Measurements from ENCODE around the gene CAPN5.

The CAPN5 gene

DNA sequence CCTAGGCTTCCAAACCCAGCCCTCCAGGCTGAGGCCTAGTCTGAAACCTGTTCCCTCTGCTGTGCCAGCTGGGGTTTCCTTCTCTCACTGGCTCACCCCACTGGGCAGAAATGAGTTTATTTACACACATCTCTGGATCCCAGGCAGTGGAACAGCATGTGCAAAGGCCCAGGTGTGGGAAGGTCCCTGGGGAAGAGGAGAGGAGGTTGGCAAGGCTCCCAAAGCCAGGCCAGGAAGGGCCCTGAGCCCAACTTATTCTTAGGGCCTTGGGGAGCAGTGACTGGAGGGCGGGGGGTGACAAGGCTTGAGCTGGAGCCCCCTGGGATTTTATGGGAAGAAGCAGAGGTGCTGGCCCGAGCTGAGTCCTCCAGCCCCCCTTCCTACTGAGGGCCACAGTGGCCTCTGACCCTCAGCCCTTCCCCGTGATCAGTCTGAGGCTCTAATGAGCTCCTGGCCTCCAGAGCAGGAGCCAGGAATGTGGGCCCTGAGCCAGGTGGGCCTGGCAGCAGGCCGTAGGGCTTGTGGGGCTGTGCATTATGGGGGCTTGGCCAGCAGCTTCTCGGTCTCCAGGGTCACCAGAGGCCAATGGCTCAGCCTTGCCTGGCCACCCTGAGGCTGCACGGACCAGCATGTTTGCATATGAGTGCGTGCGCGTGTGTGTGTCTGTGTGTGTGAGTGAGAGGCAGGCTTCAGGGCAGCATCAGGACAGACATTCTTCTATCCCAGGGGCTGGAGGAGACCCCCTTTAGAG, 64.2 kb downstream of the CAPN5 start:
- DNase-seq (ENCODE audit: low read depth, low spot score), result no peak

DNA sequence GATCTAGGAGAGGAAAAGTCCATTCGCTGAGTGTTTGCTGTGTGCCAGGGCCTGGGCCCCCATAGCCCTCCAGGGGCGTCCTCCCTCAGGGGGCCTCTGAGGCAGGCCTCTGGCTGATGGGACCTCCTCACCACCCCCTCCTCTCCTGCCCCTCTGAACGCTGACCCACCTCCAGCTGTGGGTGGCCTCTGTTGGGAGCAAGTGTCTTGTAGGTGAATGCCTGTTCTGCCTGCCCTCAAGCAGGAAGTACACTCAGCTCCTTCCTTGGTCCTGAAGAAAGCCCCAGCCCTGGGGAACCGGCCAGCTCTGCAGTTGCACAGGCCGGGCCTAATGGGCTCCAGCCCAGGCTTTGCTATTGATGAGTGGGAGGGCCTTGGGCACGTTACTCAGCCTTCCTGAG, 64.8 kb downstream of the CAPN5 start:
- DNase-seq (ENCODE audit: low read depth, low spot score), result no peak

DNA sequence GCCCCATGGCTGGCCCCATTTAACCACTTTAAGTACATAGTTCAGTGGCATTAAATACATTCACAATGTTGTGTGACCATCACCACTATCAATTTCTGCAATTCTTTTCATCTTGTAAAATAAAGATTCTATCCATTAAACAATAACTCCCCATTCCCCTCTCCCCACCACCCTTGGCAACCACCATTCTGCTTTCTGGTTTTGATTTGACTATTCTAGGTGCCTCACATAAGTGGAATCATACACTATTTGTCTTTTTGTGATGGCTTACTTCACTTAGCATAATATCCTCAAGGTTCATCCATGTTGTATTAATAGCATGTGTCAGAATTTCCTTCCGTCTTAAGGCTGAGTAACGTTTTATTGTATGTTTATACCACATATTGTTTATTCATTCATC, 68.3 kb downstream of the CAPN5 start:
- DNase-seq (ENCODE audit: low read depth, low spot score), result no peak

DNA sequence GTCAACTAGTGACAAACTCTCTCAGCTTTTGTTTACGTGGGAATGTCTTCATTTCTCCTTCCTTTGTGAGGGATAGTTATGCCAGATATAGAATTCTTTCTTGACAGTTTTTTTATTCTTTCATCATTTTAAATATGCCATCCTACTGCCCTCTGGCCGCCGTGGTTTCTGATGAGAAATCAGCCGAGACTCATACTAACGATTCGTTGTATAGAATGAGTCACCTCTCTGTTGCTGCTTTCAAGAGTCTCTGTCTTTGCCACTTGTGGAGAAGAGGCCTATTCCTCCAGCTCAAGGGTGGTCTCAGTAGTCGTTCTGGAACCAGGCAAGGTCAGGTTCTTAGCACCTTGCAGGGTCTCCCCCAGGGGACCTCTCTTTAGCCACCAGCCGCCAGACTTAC, 69.3 kb downstream of the CAPN5 start:
- DNase-seq (ENCODE audit: low read depth, low spot score), result no peak

DNA sequence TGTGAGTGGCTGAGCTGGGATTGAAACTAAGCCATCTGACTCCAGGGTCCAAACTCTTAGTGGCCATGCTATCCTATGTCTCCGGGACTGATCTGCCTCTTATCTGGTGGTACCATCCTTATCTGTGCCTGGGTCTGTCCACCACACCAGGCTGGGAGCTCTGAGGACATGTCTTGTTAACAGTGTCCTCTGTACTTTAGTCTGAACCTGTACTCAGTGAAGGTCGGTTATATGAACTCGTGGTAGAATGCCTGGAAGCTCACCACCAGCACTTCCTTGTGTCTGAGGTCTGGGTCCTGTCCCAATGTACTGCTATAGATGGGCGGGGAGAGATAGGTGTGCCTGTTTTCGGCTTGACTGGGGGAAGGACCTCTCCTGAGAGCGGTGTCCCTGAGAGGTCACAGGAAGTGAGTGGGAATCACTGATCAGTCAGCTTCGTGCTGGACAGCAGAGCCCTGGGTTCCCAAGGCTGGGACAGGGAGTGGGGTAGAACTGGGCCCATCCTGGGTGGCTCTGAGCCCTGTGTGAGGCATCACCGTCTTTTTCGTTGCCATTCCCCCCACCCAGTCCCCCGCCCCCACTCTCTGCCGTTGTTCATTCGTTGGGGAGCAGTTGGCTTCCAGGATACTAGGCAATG, 70.1 kb downstream of the CAPN5 start:
- no peak for DNase-seq (ENCODE audit: low read depth, low spot score)

DNA sequence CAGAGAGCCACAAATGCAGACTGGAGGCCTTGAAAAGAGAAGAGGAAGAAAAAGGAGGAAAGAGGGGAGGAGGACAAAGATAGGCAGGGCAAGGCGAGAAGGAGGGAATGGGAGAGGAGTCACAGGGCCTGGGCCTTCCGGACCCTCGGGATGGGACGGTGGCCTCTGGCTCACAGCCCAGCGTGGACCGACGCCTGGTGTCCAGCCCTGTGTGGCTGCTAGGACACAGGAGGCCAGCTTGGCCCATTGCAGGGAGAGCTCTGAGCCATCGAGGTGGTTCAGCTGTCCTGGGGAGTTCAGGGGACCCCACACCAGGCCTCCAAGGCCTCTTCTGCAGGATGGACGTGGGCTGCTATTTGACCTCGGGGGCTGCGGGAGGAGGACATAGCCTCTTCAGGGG, 70.7 kb downstream of the CAPN5 start:
- no peak for DNase-seq (ENCODE audit: low read depth, low spot score)

DNA sequence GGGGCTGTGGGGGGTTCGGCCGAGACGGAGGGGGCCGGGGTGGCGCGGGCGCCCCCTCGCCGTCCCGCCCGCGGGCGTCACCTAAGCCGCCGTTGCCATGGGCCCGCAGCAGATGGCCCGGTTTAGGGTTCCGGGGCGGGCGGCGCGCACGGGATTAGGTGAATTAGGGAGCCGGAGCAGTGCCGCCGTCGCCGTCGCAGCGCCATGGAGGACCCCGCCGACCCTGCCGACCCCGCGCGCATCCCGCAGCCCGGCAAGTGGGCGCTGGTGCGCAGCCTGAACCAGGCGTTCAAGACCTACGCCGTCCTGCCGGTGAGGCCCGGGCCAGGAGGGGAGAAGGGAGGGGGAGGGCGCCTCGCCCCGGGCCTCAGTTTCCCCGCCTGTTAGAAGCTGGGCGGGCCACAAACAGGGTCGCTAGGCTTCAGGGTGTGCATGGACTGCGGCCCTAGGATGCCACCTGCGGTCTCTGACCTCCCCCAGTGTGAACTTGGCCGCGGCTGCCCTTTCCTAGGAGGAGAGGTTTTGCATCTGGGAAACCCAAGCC, 71.4 kb downstream of the CAPN5 start:
- no peak for DNase-seq (ENCODE audit: low read depth, low spot score)

DNA sequence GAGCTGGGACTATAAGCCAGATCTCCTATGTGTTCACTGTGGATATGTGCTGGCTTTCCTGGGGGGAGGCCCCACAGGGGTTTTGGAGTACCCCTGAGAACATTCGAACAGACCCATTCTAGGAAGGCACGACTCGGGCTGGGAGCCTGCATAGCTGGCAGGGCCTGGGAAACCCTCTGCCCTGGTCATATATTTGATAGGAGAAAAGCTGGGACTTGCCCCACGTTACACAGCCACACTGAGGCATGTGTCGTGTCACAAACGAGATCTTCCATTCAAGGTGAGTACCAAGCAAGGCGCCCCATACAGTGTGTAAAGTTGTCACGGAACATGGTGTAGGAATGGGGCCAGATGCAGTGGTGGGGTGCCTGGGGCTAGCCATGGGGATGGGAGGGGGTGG, 72.4 kb downstream of the CAPN5 start:
- DNase-seq (ENCODE audit: low read depth, low spot score), result no peak

DNA sequence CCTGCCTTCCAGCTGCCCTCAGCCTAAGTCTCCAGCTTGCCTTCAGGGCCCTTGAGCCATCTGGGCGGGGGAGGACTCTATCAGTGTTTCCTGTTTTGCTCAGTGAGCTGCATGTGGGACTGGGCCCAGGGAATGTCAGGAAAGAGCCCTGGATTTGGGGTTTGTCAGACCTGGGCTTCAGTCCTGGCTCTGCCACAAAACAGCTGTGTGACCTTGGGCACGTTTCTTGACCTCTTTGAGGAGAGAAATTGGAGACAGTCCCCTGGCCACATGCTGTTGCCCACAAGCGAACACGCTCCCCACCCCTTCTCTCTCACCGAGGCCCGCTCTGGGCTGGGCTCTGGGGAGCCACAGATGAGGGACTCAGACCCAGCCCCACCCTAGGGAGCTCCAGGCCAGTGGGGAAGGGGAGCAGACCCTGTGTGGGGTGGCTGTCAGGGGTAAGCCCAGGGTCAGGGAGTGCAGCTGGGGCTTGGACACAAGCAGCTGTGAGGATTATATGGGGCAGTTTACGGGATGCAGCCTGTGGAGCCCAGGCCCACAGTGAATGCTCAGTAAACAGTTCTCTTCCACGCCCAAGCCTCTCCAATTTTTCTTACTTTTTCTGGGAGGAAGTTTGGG, 73.6 kb downstream of the CAPN5 start:
- peak; percentile 54 for DNase-seq (ENCODE audit: low read depth, low spot score)

DNA sequence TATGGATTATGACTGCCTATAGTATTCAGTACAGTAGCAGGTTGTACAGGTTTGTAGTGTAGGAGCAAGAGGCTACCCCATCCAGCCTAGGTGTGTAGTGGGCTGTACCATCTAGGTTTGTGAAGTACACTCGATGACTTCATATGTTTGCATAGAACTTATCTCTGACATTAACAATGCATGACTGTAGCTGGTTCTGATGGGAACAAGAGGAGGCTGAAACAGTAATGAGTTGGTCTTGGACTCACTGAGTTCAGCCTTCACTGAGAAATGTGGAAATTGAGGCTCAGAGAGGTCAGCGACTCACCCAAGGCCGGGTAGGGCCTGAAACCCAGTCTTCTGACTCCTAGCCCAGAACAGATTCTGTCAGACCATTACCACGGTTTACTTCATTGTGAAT, 74.3 kb downstream of the CAPN5 start:
- no peak for DNase-seq (ENCODE audit: low read depth, low spot score)

DNA sequence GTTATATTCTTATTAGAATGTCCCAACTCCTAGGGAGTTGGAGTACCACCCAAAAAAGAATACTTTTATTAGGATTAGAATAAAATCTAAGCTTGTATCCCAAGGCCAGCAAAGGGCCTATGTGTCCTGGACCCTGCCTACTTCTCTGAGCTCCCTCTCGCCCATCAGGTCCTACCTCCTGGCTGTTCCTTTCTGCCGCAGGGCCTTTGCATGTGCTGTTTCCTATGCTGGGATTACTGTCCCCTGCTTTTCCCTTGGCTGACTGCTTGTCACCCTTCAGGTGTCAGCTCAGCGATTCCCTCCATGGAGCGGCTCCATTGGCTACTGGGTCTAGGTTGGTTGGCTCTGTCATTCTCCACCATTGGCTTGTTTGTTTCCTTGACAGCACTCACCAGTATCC, 74.7 kb downstream of the CAPN5 start:
- no peak for DNase-seq (ENCODE audit: low read depth, low spot score)

DNA sequence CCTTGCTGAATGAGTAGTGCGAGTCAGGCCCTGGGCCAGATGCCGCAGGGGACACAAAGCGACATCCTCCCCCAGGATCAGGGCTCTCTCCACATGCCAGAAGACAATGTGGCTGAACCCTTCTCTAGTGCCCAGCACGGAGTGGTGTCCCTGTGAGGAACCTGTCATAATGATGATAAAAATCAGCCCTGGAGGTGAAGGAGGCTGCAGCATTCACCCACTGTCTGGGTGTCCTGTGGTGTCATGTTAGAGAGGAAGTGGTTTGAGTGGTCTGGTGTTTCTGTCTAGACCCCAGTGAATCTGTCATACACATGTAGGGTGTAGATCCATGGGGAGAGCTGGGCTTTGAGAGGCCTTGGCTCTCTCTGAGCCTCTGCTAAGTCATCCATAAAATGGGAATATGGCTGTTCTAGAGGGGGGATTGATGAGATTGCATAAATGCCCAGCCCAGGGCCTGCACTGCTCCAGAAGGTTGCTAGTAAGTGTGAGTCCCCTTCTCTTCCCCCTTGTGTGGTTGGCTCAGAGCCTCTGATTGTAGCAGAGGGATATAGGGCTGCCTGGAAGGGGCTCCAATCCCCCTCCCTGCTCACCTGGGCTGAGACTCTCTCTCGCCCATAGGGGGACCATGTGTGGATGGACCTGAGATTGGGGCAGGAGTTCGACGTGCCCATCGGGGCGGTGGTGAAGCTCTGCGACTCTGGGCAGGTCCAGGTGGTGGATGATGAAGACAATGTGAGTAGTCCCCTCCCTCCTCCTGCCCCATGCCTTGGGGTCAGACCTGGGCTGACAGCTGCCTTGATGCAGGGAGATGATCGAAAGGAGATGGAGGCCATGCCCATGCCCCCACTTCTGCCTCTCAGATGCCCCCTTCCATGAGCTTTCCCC, 75.6 kb downstream of the CAPN5 start:
- no peak for DNase-seq (ENCODE audit: low read depth, low spot score)

DNA sequence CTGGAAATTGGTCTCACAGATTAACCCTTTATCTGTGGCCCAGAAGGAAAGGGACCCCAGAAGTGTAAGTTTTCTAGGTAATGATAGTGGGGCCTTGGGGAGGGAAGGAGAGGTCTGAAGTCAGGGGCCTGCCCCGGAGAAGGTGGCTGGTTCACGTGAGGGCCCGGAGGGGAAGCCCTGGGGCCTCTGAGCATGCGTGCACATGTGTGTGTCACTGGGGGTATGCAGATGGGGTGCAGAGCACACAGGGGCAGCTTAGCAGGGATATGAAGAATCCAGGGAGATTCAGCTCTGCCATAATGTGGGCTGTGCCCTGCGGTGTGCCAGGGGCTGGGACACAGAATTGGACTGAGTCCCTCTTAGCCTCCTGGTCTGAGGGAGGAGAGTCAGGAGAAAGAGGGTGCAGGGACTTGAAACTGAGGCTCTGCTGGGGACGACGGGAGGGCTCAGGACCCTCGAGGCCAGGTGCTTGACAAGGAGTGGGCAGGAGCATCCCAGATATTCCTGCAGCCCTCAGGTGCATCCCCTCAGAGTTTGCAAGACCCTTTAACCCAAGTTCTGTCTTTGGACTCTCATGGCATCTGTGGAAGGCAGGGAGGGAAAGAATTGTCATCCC, 76.7 kb downstream of the CAPN5 start:
- no peak for DNase-seq (ENCODE audit: low read depth, low spot score)

DNA sequence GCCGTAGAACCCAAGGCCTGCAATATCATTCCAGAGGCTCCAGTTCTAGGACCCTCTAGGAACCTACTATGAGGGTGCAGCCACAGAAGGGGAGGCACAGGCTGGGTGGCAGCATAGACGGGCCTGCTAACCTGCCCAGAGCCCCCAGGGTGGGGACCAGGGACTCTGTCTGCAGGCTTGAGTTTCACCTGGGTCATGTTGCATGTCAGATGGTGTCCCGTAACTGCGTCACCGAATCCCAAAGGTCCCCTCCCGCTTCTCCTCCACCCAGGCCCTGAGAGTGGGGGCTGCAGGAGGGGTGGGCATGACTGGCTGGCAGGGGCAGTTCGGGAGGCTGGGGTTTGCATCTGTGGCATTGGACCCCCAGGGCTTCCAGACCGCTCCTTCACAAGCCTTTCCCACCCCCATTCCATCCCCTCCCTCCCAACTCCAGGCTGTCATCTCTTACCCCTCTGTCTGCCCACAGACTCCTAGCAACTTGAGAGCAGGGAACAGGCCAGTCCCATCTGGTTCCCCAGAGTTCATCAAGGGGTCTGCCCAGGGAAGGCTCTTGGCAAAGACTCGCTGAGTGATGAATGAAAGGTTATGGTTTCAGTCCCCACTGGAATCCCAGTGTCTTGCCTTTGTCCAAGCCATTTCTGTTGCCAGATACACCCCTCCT, 77.6 kb downstream of the CAPN5 start:
- DNase-seq (ENCODE audit: low read depth, low spot score), result no peak

DNA sequence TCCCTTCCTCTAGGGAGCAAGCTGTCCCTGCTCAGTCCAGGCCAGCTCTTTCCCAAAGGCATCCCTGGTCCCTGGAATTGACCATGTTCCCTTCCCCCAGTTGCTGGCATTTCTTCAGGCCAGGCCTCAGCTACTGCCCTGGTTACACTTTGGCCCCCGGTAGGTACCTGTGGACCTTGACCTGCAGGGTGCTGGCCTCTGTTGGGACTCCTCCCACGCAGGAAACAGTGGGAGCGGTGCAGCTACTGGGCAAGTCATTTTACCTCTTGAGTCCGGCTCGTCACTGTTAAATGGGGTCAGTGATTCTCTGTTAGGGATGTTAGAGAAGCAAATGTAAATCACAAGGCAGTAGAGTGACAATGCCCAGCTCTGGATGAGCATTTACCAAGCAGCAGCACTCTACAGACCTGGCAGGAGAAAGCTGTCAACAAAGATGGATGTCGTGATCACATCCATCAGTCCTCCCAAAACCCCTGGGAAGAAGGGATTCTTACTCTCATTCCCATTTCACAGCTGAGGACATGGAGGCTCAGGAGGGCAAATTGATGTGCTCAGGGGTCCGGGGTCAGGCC, 78.2 kb downstream of the CAPN5 start:
- no peak for DNase-seq (ENCODE audit: low read depth, low spot score)

DNA sequence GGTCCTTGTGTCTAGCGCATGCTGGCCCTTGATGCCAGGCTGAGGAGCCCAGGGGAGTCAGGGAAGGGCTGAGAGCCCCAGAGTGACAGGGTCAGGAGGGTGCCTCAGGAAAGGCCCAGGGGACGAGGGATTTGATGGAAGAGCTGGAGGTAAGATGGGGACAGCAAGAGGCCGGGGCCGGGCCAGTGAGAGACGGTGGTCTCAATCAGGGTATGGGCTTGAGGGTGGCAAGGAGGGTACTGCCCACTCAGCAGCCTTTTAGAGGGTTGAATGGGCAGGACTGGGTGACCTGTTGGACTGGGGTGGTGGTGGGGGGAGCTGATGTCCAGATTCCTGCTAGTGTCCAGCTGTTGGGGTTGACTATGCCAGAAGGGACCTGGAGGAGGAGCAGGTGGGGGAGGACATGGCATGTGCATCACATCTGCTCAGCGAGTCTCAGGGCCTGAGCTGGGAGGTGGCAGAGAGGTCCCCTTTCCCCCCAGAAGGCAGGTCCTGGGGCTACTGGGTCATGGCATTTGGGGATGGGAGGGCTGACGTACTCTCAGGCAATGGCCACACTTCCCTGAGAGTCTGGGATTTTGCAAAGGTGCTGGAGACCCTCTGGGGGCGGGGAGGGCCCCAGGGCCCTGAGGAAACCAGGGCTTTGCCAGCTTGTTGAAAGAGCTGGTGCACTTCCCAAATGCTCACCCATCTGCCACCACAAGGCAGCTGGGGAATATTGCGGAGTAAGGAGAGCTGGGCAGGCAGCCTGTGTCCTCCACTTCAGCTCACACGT, 79.7 kb downstream of the CAPN5 start:
- no peak for DNase-seq (ENCODE audit: low read depth, low spot score)

DNA sequence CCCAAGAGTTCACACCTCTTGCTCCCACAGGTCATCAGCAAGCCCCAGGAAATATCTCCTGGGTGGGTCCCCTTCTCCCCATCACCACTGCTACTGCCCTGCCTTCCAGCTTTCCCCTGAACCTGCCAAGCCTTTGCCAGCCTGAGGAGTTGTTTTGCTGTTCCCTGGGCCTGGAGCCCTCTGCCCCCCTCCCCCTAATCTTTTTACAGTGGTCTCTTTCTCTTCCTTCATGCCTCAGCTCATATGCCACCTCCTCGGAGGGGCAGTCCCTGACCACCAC, 80.2 kb downstream of the CAPN5 start:
- no peak for DNase-seq (ENCODE audit: low read depth, low spot score)

DNA sequence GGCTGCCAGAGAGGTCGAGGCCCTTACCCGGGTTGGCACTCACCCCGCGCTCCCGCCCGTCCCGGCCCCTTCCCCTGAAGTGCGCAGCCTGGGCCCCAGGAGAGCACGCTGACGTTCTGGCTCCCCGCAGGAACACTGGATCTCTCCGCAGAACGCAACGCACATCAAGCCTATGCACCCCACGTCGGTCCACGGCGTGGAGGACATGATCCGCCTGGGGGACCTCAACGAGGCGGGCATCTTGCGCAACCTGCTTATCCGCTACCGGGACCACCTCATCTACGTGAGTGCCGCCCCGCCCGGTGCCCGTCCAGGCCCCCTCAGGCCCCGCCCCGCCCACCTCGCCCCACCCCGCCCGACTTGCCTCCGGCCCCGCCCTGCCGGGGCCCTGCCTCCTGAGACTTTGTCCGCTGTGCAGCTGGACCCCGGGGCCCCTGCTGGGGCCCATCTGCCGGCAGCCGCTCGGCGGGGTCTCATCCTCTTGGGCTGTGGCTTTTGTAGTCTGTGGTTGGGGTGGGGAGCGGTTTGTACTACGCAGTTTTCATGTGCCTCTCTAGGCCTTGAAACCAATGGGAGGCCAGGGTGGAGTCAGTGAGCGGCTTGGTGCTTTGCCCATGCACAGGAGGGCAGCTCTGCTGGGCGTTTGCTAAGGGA, 81.0 kb downstream of the CAPN5 start:
- no peak for DNase-seq (ENCODE audit: low read depth, low spot score)

DNA sequence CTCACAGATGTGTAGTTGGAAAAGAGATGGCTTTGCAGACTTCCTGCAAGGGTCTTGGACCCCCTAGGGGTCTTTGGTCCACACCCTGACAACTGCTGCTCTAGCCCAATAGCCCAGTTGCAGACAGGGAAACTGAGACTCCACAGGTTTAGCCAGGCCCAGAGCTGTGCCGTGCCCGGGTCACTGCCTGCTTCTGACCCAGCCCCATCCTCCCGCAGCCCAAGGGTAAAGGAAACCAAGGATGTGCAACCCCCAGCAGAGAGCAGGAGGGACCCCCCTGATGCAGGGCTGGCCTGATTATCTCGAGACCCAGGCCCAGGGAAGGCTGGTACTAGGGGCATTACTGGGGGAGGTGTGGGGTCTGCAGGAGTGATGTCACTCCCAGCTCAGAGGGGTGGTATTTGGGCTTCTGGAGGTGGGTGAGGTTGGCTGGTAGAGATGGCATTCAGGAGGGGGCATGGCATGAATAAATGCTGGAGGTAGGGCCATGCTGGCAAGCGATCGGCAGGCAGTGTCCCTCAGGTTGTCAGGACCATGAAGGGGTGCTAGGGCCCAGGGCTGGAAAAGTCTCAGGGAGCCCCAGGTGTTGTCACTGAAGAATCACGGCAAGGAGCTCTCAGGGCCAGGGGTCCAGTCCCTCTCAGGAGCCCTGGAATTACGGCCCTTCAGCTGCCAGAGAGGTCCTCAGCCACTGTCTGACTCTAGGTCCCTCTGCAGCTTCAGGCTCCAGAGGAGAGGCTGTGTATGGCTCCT, 82.4 kb downstream of the CAPN5 start:
- DNase-seq (ENCODE audit: low read depth, low spot score), result no peak

All from iPS DF 19.7 (cell line).